ENCODE data around the gene FMNL3.

FMNL3 gene

DNA sequence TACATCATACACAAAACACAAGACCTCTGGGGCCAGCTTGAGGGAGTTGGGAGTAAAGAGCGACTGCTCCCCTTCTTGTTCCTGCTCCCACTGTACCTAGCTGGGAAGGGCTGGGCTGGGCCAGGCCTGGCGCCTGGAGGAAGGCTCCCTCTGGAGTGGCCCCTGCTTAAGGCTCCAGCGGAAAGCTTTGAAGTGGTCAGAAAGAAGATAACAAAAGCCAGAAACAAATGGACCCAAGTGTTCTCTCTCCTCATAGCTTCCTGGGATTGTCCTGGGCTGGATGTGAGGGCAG lies 58.5 kb downstream of the FMNL3 start:
- DNase-seq = no peak

DNA sequence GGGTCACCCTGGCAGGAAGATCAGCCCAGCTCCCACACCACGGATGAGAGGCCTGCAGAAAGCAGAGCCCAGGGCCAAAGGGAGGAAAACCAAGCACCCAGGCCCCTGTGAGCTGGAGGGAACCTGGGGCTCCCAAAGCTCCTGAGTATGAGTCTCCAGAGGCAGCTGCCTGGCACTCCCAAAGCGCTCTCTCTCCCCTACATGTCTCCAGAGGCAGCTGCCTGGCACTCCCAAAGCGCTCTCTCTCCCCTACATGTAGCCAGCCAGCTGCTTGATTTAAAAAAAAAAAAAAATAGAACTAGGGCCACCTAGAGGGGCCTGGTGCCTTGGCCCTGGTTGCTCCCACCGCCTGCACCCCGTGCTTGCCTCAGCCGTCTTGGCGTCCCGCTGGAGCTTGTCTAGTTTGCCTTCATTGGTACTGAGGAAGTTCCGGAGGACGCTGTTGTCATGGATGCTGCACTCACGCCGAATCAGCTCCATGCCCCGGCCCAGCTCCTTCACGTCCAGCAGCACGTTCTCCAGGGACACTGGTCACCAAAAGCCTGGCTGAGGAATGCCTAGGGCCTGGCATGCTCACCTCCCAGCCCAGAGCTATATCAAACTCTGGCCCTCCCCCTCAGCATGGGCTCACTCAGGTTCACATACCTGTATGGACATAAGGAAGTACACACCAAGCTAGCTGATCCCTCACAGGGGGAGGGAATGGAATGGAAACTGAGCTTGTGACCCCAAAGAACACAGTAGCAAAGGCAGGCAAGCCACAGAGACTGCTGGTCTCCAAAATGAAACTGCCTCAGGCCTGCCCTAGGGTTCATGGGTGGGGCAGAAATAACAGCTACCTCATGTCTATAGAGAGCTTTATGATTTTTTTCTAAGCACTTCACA lies 59.1 kb downstream of the FMNL3 start:
- no peak for DNase-seq

- no peak for DNase-seq
Observed at GRCh38 chr12:49646871-49647654, 60.1 kb downstream of the FMNL3 start.

- no peak for DNase-seq
Observed at GRCh38 chr12:49646331-49646830, 60.8 kb downstream of the FMNL3 start.

DNA sequence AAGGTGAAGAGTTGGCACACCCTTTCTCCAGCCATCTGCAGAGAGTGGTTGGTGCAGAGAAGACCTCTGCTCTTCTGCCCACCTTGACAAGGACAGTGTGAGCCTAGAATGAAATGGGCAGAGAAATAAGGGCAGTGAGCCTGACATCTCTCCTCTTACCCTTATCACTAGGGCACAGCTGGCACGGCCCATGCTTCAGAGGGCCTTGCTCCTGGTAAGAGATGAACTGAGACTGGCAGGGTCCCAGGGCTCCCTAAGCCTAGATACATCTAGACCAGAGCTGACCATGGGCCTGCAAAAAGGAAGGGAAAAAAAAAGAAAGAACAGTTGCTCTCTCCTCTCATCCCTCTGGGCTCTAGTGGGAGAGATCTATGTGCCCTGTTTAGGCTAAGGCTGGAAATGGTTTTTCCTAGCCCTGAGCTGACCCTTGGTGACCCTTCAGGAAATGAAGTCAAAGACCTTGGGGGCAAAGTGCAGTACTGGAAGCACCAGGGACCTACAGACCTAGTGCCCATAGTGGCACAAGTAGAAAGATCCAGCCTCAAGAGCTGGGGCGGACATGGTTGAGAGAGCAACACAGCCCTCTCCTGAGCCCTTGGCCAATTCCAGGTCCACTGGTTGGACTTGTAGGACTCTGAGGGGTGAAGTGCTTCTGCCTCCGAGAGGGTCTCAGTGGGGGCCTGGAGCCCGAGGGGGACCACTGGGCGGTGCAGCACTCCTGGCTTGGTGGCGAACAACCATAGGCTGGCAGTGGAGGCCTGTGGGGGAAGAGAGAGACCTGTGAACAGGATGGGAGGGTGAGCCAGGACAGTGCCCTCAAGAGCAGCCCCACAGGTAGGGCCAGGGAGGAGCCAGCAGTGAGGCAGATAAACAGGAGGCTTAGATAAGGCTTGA lies 61.8 kb downstream of the FMNL3 start:
- DNase-seq = no peak

- peak; percentile 51 for DNase-seq
Observed at GRCh38 chr12:49644620-49644994, 62.6 kb downstream of the FMNL3 start.

DNA sequence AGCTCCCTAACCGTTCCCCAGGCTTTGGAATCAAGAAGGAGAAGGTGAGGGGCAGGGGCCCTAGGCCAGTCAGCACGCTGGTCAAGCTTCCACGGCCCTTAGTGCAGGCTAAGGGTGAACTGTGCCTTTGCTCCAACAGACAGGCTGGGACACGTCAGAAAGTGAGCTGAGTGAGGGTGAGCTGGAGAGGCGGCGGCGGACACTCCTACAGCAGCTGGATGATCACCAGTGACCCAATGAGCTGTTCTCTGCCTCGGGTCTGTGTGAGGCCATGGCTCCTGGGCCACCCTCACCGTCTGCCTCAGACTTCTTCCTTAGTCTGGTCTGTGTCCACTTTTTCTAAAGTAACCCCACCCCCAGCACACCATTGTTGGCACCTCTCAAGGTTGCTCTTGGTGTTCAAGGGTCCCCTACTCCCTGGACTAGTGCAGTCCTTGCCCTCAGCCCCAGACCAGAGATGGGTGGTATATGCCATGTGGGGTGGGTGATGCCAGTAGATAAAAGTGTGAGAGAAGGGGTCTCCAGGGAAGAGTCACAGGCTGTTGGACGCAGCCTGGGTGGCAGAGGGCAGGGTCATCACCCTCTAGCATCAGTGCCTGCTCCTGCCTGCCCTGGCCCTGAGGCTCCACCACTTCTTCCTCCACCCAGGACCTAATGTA lies 63.1 kb downstream of the FMNL3 start:
- DNase-seq = no peak

- DNase-seq = no peak
Observed at GRCh38 chr12:49643135-49643534, 64.1 kb downstream of the FMNL3 start.

- DNase-seq = no peak
Observed at GRCh38 chr12:49642370-49642802, 64.8 kb downstream of the FMNL3 start.

GRCh38 chr12:49641748-49642369 lies 65.3 kb downstream of the FMNL3 start:
- DNase-seq = no peak

DNA sequence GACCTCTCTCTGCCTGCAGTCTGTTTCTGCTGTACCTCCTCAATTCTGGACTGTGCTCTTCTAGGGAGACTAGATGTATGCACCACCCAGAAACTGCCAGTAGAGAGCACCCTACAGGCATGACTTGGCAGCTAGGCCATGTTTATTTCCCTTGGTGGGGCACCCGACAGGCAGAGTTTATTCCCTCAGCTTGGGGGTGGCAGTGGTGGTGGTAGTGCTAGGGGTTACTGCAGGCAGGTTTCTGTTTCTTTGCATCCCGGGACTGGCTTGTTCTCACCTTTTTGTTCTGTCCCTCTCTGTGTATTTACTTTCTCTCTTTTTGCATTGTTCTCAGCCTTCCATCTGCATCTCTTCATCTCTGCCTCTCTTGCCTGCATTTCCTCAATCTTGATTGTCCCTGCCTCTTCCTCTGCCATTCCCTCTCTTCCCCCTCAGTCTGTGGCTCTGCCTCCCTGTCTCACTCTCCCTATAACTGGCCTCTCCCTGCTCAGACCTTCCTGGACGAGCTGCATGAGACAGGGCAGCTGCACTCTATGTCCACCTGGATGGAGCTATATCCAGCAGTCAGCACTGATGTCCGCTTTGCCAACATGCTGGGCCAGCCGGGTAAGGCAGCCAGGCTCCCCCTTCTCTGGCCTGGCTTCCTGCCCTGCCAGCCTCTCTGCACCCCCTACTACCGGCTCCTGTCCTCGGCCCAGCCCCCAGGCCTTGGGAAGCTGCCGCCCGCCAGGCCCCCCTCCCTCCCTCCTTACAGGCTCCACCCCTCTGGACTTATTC lies 70.0 kb downstream of the FMNL3 start:
- DNase-seq = peak; percentile 72

- no peak for DNase-seq
Observed at GRCh38 chr12:49636574-49636973, 70.6 kb downstream of the FMNL3 start.

GRCh38 chr12:49635656-49636055 lies 71.5 kb downstream of the FMNL3 start:
- no peak for DNase-seq

GRCh38 chr12:49635036-49635435 lies 72.2 kb downstream of the FMNL3 start:
- no peak for DNase-seq

DNA sequence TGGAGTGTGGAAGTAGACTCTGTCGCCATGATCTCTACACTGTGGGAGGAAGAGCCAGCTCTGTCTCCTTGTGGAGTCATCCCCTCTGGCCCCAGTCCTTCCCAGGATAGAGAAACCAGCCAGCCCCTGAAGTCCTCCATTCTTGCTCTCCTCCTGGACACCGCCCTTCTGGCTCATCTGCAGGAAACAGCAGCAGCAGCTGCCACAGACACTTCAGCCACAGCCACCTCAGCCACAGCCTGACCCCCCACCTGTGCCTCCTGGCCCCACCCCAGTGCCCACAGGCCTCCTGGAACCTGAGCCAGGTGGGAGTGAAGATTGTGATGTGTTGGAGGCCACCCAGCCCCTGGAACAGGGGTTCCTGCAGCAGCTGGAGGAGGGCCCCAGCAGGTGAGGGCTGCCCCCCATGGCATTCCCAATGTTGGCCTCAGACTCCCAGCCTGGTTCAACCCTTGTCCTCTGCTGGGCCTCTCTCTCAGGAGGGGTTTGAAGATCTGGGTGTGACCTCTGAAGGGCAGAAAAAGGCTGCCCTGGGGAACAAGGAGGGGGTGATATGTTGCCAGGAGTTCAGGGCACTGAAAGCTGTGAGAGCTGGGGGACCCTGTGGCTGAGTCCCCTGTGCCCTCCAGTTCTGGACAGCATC lies 73.4 kb downstream of the FMNL3 start:
- no peak for DNase-seq

DNA sequence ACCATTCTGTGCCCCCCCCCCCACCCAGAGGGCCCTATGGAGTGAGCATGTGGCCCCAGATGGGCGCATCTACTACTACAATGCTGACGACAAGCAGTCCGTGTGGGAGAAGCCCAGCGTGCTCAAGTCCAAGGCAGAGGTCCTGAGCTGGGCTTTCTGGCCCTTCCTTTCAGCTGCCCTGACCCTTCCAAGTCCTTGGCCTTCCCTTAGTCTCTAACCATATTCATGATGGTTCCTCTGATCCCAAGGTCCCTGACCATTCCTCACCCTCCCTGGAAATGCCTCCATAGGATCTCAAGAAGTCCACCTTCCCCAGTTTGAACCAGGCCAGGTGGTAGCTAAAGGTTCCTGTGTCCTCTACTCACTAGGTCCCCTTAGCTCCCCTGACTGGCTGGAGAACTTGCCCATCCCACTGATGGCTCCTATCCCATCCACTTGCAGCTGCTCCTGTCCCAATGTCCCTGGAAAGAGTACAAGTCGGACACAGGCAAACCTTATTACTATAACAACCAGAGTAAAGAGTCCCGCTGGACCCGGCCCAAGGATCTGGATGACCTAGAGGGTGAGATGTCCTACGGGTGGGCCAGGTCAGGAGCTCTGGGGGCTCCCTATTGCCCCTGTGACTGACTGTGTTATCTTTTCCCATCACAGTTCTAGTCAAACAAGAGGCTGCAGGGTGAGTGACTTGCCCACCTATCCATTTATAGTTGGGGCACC lies 74.1 kb downstream of the FMNL3 start:
- DNase-seq = no peak

DNA sequence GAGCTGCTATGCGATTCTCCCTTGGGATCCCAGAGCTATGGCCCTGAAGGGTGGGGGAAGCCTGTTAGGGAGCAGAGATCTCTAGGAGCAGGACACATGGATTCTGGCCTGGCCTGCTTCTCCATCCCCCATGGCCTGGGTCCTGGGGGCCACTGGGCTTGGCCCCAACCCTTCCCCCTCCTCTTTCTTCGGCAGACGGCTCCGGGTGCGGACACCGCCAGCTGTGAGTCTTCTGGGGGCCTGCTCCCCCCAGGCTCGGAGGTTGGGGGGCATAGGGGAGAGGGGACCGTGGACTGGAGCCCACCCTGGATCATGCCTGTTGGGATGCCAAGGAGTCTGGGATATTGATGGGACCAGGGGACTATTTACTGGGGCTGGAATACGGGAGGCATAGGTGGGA lies 74.8 kb downstream of the FMNL3 start:
- no peak for DNase-seq

DNA sequence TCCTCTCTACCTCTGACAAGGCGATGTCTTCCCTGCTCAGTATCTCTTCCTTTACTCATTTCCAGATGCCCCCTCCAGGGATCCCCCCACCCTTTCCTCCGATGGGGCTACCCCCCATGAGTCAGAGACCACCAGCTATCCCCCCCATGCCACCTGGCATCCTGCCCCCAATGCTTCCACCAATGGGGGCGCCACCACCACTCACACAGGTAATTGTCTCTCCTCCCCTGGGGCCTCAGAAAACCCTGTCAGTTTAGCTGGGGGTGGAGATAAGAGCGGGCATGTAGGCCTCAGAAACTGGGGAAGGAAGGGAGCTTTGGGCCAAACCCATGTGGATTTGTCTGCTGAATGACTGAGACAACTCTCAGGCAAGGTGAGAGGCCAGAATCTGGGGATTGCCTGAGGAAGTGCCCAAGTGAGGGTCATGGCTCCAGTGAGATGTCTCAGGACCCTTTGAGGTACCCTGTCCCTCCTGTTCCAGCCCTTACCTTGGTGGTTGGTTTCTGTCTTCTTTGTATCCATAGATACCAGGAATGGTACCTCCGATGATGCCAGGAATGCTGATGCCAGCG lies 75.8 kb downstream of the FMNL3 start:
- no peak for DNase-seq

DNA sequence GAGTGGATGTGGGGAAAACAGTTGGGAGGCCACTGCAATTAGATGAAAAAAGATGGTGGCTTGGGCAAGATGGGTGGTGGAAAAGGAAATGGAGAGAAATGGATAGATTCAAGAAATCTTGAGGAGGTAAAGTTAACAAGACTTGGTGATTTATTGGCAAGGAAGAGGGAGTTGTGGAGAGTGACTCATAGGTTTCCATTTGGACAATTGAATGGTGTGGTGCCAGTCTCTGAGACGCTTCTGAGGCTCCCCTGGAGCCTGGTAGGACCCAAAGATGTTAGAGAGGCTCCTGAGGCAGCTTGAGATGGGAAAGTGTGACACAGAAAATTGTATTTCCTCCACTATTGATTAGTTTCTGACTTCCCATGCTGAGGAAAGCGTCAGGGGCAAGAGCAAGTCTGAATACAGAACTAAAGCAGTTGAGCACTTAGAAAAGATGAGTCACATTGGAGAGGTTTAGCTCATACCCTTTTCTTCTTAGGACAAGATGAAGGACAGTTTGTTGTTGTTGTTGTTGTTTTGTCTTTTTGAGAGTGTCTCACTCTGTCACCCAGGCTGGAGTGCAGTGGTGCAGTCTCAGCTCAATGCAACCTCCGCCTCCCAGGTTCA lies 79.3 kb downstream of the FMNL3 start:
- peak; percentile 47 for DNase-seq

Measured in HCEC 1CT (cell line).